A549 (cell line): ENCODE results near the gene HDHD5.

ENCODE experiments used
- ATOH8 ChIP-seq: fragments of 250-450 bp; sonication (Bioruptor Pico); IDR thresholded peaks from 2 replicates; pipeline ENCODE4 v1.5.0; 2020; ENCODE audit warnings: low read depth, mild to moderate bottlenecking, moderate library complexity
- CBX8 ChIP-seq: fragments of 200-600 bp; sonication (generic); IDR thresholded peaks from 2 replicates; pipeline ENCODE4 v1.6.1; 2016
- CEBPB ChIP-seq, 2 experiments: fragments of >200 bp in 1 of 2; sonication (Bioruptor Twin) in 1 of 2; formaldehyde crosslinking in 1 of 2; IDR thresholded peaks; 2 replicates each; pipeline ENCODE4 v1.6.1; 2012 to 2016
- CTCF ChIP-seq: fragments of >200 bp; sonication (Bioruptor Twin); formaldehyde crosslinking; IDR thresholded peaks from 3 replicates; pipeline ENCODE4 v1.5.1; 2016
- JUN ChIP-seq, 2 experiments: fragments of >200 bp; sonication (Bioruptor Twin); formaldehyde crosslinking; IDR thresholded peaks; 2 replicates in 1 of 2; 3 replicates in 1 of 2; pipeline ENCODE4 v1.6.1; 2016 to 2017
- JUNB ChIP-seq: fragments of >200 bp; sonication (Bioruptor Twin); formaldehyde crosslinking; IDR thresholded peaks from 2 replicates; pipeline ENCODE4 v1.6.1; 2016
- MAX ChIP-seq: IDR thresholded peaks from 2 replicates; pipeline ENCODE4 v1.6.1; 2012
- NFE2L2 ChIP-seq: fragments of 150-350 bp; conservative IDR thresholded peaks from 2 replicates; pipeline ENCODE4 v1.6.1; 2014; ENCODE audit warnings: low read length
- PHF8 ChIP-seq: fragments of 200-600 bp; sonication (generic); IDR thresholded peaks from 2 replicates; pipeline ENCODE4 v1.6.1; 2016; ENCODE audit warnings: low read depth, mild to moderate bottlenecking, antibody characterized with exemption, moderate library complexity, borderline replicate concordance
- POLR2A ChIP-seq: IDR thresholded peaks from 2 replicates; pipeline ENCODE4 v1.6.1; 2012; ENCODE audit warnings: mild to moderate bottlenecking, low read length
- SMC3 ChIP-seq: fragments of >200 bp; sonication (Bioruptor Twin); formaldehyde crosslinking; IDR thresholded peaks from 3 replicates; pipeline ENCODE4 v1.6.1; 2018; ENCODE audit warnings: inconsistent platforms

- TF ChIP-seq SMC3 (no peak), CTCF (no peak), NFE2L2 (no peak), MAX (no peak), POLR2A (no peak), CBX8 (no peak), JUN (IDR thresholded peaks at IDR 0.05) (no peak), PHF8 (no peak), CEBPB (IDR thresholded peaks at IDR 0.05) (no peak), JUNB (no peak), ATOH8 (no peak)
Observed at GRCh38 chr22:17137861-17138425, 21.1 kb downstream of the HDHD5 start.
